Smooth muscle cell (in vitro differentiated cells): ENCODE data around the gene LMBRD1. TPM values are rescaled to one million over a fixed set of nuclear protein-coding genes. Genes with fewer than 3 reads are reported as not detected.
"Not testable (repeated sequence)": the region's sequence is repeated elsewhere in the genome, so short reads cannot be mapped to it uniquely, and the experiment has no call there.

ENCODE experiments used
- DNase-seq: peaks from one replicate; lab custom pipeline; 2025; ENCODE audit not compliant: unreplicated experiment; lab: John Stamatoyannopoulos, UW
- H2AFZ ChIP-seq: fragments of 200-600 bp; sonication (generic); 2 replicates; pipeline ENCODE4 v1.6.0; 2016; ENCODE audit warnings: antibody characterized with exemption, low read depth, mild to moderate bottlenecking
- H3F3A ChIP-seq: fragments of 200-600 bp; sonication (generic); 2 replicates; pipeline ENCODE4 v1.6.0; 2017; ENCODE audit warnings: antibody characterized with exemption, low read depth
- H3K27ac ChIP-seq: fragments of 200-600 bp; sonication (generic); 2 replicates; pipeline ENCODE4 v1.5.1; 2016; ENCODE audit warnings: low read depth, mild to moderate bottlenecking
- H3K27me3 ChIP-seq: fragments of 200-600 bp; sonication (generic); 2 replicates; pipeline ENCODE4 v1.6.1; 2016; ENCODE audit warnings: low read depth, mild to moderate bottlenecking
- H3K36me3 ChIP-seq: fragments of 200-600 bp; sonication (generic); 2 replicates; pipeline ENCODE4 v1.5.1; 2016; ENCODE audit warnings: low read depth
- H3K4me1 ChIP-seq: fragments of 200-600 bp; sonication (generic); 2 replicates; pipeline ENCODE4 v1.5.1; 2016; ENCODE audit warnings: low read depth
- H3K4me2 ChIP-seq: fragments of 200-600 bp; sonication (generic); 2 replicates; pipeline ENCODE4 v1.6.0; 2016; ENCODE audit warnings: mild to moderate bottlenecking
- H3K4me3 ChIP-seq: fragments of 200-600 bp; sonication (generic); 2 replicates; pipeline ENCODE4 v1.5.1; 2016; ENCODE audit warnings: mild to moderate bottlenecking
- H3K79me2 ChIP-seq: fragments of 200-600 bp; sonication (generic); 2 replicates; pipeline ENCODE4 v1.6.0; 2016; ENCODE audit warnings: low read depth, mild to moderate bottlenecking
- H3K9ac ChIP-seq: fragments of 200-600 bp; sonication (generic); 2 replicates; pipeline ENCODE4 v1.6.0; 2016; ENCODE audit warnings: low read depth
- H3K9me3 ChIP-seq: fragments of 200-600 bp; sonication (generic); replicated peaks from 2 replicates; pipeline ENCODE4 v1.5.1; 2016; ENCODE audit warnings: low read depth
- H4K20me1 ChIP-seq: fragments of 200-600 bp; sonication (generic); 2 replicates; pipeline ENCODE4 v1.6.0; 2016; ENCODE audit warnings: low read depth
- WGBS: methylation state at CpG from one replicate; pipeline ENCODE4 v1.1.7; 2016; ENCODE audit warnings: low lambda C conversion rate; 5-methylcytosine and 5-hydroxymethylcytosine counted together
- polyA plus RNA-seq: library from polyadenylated mRNA; unstranded; fragments of >200 nt; fragmentation: Nextera tagmentation; extraction: Ambion mirVana; gene quantifications from 2 replicates; pipeline ENCODE4 v1.2.1, GENCODE V29; 2016
- total RNA-seq: library from RNA; depleted of rRNA; stranded (reverse); fragments of >200 nt; gene quantifications from 2 replicates; pipeline ENCODE4 v1.2.3, GENCODE V29; 2014
- TF ChIP-seq, protein P1 (sequence below): fragments of 200-600 bp; sonication (generic); IDR thresholded peaks from 2 replicates; pipeline ENCODE4 v1.5.1; 2017; ENCODE audit warnings: borderline replicate concordance, mild to moderate bottlenecking, antibody characterized with exemption; ENCODE audit not compliant: insufficient read depth, poor library complexity, severe bottlenecking

Gene LMBRD1
- total and polyA plus RNA-seq, 2 experiments from 2014 or later: 22.3 to 78.5 TPM

DNA sequence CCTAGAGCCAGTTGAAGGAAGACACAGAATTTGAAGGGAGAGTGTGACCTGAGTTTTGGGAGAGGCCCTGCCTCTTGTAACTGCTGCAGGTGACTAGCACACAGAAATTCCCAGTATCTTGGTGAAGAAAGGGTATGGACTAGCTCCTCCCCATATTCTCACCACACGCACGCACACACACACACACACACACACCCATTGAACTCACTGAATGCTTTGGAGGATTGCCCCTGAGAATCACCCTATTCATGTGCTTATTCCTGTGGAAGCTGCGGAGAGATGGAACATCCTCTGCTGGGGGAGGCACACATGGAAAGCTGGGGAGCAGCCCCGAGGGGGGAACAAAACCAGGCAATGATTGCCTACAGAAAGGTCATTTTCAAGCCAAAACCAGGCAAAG lies 6.2 kb upstream of the LMBRD1 start:
- Histone ChIP-seq H3K27ac (no peak overlapping the region), H2AFZ (no peak overlapping the region), H3K4me3 (no peak overlapping the region), H3K4me1 (peaks cover 3% of the 10 kb centered on the region), H3F3A (no peaks in the 10 kb centered on the region), H3K9ac (no peak overlapping the region), H3K36me3 (no peaks in the 10 kb centered on the region), H3K79me2 (no peaks in the 10 kb centered on the region), H3K9me3 (no peaks in the 10 kb centered on the region), H3K4me2 (no peak overlapping the region), H4K20me1 (no peaks in the 10 kb centered on the region), H3K27me3 (no peaks in the 10 kb centered on the region)
- TF ChIP-seq, protein P1, sequence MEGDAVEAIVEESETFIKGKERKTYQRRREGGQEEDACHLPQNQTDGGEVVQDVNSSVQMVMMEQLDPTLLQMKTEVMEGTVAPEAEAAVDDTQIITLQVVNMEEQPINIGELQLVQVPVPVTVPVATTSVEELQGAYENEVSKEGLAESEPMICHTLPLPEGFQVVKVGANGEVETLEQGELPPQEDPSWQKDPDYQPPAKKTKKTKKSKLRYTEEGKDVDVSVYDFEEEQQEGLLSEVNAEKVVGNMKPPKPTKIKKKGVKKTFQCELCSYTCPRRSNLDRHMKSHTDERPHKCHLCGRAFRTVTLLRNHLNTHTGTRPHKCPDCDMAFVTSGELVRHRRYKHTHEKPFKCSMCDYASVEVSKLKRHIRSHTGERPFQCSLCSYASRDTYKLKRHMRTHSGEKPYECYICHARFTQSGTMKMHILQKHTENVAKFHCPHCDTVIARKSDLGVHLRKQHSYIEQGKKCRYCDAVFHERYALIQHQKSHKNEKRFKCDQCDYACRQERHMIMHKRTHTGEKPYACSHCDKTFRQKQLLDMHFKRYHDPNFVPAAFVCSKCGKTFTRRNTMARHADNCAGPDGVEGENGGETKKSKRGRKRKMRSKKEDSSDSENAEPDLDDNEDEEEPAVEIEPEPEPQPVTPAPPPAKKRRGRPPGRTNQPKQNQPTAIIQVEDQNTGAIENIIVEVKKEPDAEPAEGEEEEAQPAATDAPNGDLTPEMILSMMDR: no peak
- no peak for DNase-seq
- WGBS: 83% methylated on average over 4 of the region's 4 CpGs

DNA sequence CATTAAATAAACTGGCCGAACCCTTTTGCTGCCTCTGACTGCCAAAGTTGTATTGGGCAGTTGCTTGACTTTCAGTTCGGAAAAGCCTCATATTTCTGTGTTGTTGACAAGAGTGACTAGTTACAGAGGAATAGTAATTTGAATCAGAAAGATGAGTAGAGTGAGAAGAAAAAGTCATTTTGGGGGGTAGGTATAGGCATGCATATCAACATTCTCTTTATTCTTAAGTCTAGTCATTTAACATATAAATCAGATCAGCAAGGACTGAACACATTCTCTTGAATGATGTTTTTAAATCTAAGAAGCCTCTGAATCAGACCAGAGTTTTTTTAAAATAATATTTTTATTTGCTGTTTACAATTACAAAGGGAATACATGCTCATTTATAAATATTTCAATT lies 4.9 kb upstream of the LMBRD1 start:
- no peaks in the 10 kb centered on the region for H3K27me3 ChIP-seq
- peak overlapping the region; percentile 54 for H3K4me2 ChIP-seq
- H3K4me1 ChIP-seq: peaks cover 3% of the 10 kb centered on the region
- no peaks in the 10 kb centered on the region for H3K79me2 ChIP-seq
- H3K9me3 ChIP-seq: no peaks in the 10 kb centered on the region
- no peaks in the 10 kb centered on the region for H4K20me1 ChIP-seq
- WGBS: 82% methylated on average over 2 of the region's 2 CpGs
- no peak for DNase-seq
- no peak overlapping the region for H3K9ac ChIP-seq
- peak overlapping the region; percentile 82 for H2AFZ ChIP-seq
- H3K27ac ChIP-seq: no peak overlapping the region
- no peaks in the 10 kb centered on the region for H3F3A ChIP-seq
- H3K36me3 ChIP-seq: no peaks in the 10 kb centered on the region
- TF ChIP-seq, protein P1: no peak
- no peak overlapping the region for H3K4me3 ChIP-seq

DNA sequence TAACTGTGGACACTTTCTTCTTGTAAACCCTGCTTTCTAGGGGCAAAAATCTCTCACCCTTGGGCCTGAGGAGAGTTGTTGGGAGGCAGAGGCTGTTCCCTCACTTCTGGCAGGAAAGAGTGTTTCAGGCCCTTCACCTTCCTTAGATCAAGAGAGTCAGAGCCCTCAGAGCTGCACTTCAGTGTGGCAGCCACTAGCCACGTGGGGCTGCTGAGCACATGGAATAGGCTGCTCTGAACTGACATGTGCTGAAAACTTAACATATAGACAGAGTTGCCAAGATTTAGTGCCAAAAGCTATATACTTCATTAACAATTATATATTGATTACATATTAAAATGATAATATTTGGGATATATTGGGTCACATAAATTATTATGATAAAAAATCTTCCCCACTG lies 4.4 kb upstream of the LMBRD1 start:
- TF ChIP-seq, protein P1: no peak
- Histone ChIP-seq H3K4me2 (no peak overlapping the region), H3K36me3 (no peaks in the 10 kb centered on the region), H3K4me1 (peaks cover 3% of the 10 kb centered on the region), H3K79me2 (no peaks in the 10 kb centered on the region), H3K27me3 (no peaks in the 10 kb centered on the region), H3K27ac (no peak overlapping the region), H3K9ac (no peak overlapping the region), H3K9me3 (no peaks in the 10 kb centered on the region), H2AFZ (peak overlapping the region; percentile 15), H3K4me3 (no peak overlapping the region), H3F3A (no peaks in the 10 kb centered on the region), H4K20me1 (no peaks in the 10 kb centered on the region)
- no peak for DNase-seq
- 59% methylated on average over 1 of the region's 1 CpG for WGBS

DNA sequence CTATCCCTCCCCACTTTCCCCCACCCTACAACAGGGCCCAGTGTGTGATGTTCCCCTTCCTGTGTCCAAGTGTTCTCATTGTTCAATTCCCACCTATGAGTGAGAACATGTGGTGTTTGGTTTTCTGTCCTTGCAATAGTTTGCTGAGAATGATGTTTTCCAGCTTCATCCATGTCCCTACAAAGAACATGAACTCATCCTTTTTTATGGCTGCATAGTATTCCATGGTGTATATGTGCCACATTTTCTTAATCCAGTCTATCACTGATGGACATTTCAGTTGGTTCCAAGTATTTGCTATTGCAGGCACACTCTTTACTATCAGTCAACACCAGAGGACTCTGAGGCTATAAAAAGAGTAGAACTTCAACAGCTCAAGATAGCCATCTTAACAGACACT lies 2.0 kb upstream of the LMBRD1 start:
- H4K20me1 ChIP-seq, H3K4me3 ChIP-seq, H3K9ac ChIP-seq, H3K9me3 ChIP-seq, DNase-seq, H3K36me3 ChIP-seq, H3F3A ChIP-seq, H2AFZ ChIP-seq, H3K27ac ChIP-seq, H3K27me3 ChIP-seq, H3K4me2 ChIP-seq: not testable (repeated sequence)
- peaks cover 15% of the 10 kb centered on the region for H3K79me2 ChIP-seq
- peaks cover 16% of the 10 kb centered on the region for H3K4me1 ChIP-seq
